Coronary artery (tissue), 2 donors: ENCODE measurements around the gene UBE2J2.

Experiments
- DNase-seq: peaks from one replicate; pipeline ENCODE4 v3.0.0-alpha.2; 2017; ENCODE audit warnings: low spot score
- H3K27ac ChIP-seq, 2 donors: fragments of 200-600 bp; sonication (generic); one replicate each; pipeline ENCODE4 v1.5.1; 2016 to 2019
- H3K4me3 ChIP-seq: fragments of 200-600 bp; sonication (generic); 2 replicates; pipeline ENCODE4 v1.5.1; 2016; ENCODE audit warnings: mild to moderate bottlenecking, moderate library complexity
- CTCF ChIP-seq: fragments of 200-600 bp; sonication (generic); IDR thresholded peaks from one replicate; pipeline ENCODE4 v1.5.1; 2019; ENCODE audit warnings: antibody characterized with exemption

Gene UBE2J2

DNA sequence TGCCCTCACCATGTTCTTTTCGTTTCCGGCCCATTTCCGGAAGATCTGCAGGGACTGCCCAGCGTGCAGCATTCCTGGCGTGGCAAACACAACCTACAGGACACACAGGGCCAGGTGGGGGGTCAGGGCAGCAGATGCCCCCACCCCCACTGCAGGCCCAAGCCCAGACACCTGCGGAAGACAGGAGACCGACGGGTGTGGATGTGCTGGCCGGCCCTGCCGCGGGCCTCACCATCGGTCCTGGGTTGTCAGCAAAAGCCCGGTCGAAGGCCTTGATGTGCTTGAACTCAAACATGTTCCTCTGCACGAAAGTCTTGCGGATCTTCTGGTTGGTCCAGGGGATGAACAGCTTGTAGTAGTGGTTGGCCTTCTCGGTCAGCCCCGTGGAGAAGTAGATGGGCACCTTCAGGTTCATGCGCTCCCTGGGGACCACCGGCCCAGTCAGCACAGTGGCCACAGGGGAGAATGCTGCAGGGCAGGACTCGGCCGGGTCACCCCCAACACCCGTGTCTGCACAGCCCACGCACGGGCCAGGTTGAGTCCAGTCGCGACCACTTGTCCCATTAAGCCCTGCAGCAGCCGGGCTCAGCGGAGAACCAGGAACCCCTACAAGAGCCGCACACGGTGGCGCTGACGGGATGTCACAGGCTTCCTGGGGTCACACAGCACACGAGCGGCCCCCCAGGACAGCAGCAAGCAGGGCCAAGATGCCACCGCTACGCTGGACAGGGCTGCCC lies 40.0 kb upstream of the UBE2J2 start:
- DNase-seq, result no peak
- Histone ChIP-seq H3K27ac (no peak overlapping the region), H3K4me3 (no peak overlapping the region)
- TF ChIP-seq CTCF, result no peak

DNA sequence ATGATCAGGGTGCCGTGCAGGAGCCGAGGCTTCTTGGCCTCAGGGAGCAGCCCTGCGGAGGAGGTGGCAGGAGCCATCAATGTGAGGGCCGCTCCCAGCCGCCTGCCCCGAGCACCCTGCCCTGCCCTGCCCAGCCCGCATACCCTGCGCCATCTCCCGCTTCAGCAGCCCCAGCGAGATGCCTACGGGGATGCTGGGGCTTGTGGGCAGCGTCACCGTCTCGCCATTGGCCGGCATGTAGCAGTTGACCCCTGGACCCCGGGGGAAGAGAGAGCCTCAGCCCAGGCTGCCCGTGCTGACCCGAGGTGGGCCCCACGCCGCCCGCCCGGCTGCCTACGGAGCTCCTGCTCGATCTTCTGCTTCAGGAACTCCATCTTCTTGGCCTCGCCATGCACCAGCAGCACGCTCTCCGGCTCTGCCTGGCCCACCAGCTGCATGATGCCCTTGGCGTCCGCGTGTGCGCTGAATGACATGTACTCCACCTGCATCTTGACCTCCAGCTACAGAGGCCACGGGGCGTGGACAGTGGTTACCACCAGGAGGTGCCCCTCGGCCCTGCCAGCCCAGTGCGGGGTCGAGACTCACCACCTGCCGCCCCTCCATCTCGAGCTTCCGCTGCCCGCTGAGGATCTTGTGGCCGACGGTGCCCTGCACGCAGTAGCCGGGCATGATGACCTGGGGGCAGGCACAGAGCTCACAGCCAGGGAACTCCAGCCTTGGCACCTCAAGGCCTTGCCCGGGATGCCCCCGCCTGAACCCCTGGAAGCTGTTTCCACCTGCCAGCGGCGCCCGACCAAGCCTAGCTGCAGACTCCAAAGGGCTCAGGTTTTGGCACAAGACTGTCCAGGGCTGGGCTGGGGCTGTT lies 39.0 kb upstream of the UBE2J2 start:
- Histone ChIP-seq H3K27ac (no peak overlapping the region), H3K4me3 (no peak overlapping the region)
- TF ChIP-seq CTCF, result no peak
- no peak for DNase-seq

DNA sequence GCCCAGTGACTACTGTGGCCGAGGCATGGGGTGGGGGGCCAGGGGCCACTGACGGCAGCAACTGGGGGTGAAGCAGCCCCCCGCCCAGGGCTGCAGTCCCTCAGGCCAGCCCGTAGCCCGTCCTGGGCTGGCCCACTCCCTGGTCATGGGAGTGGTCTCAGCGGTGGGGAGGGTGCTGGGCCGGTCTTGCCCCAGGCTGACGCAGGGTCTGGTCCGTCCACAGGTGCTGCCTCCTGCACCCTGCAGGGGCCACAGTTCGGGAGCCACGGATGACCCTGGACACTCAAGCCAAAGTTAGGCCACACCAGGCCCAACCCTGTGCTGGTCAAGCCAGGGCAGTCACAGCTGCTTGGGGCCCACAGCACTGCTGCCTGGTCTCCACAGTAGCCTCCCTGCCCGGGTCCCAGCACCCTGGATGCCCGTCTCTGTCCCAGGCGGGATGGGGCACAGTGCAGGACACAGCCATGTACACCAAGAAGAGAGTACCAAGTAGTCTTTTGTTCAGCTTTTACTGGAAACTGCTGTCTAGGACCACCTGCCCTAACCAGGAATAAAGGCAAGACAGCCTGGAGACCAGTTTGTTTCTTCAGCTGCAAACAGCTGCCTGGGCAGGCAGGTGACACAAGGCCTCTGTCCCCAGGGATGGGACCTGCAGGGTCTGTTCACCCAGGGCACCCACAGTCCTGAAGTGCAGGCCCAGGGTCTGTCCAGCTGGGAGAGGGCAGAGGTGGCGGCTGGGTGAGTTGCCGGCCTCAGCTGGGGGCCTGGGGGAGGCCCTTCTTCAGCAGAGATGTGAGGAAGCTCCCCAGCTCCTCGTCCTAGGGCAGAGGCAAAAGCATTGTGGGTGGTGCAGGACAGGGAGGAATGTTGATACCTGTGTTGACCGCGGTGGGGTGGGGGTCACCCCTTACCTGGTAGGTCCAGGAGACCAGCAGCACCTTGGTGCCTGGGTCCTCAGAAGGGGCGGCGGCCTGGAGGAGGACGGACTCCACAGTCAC lies 37.8 kb upstream of the UBE2J2 start:
- no peak overlapping the region for H3K27ac ChIP-seq
- H3K4me3 ChIP-seq, result no peak overlapping the region
- DNase-seq, result no peak
- no peak for TF ChIP-seq CTCF

DNA sequence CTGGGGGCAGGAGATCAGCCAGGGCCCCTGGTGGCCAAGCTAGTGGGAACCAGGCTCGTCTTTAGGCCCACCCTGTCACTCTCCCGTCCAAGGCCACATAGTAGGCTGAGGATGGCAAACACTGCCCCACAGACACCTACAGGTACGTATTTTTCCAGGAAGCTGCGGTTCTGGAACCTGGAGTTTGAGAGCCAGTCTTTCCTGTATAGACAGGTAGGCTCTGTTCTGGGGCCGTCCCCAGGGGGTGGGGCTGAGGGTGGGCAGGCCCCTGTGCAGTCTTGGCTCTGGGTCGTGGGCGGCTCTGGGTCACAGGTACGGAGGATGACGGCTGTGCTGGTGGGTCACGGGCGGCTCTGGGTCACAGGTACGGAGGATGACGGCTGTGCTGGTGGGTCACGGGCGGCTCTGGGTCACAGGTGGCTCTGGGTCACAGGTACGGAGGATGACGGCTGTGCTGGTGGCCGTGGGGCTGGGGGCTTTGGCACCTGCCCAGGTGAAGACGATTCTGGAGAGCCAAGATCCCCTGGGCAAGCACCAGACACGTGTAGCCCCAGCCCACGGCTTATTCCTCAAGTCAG lies 36.9 kb upstream of the UBE2J2 start:
- no peak overlapping the region for H3K27ac ChIP-seq
- no peak overlapping the region for H3K4me3 ChIP-seq
- no peak for DNase-seq
- no peak for TF ChIP-seq CTCF

DNA sequence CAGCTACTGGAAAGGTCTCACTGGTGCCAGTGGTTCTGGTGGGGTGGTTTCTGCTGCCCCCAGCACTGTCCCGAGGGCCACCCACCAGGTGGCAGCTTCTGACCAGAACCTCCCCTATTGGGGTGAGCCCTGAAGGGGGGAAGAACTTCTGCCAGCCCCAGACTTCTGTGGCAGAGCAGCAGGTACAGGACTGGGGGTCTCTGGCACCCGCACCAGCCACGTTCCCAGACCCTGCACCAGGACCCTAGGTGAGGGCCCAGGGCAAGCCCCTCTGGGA lies 36.4 kb upstream of the UBE2J2 start:
- peak overlapping the region in 1 of 2 donors; percentile 98 for H3K27ac ChIP-seq
- DNase-seq, result no peak
- no peak overlapping the region for H3K4me3 ChIP-seq
- TF ChIP-seq CTCF, result no peak

DNA sequence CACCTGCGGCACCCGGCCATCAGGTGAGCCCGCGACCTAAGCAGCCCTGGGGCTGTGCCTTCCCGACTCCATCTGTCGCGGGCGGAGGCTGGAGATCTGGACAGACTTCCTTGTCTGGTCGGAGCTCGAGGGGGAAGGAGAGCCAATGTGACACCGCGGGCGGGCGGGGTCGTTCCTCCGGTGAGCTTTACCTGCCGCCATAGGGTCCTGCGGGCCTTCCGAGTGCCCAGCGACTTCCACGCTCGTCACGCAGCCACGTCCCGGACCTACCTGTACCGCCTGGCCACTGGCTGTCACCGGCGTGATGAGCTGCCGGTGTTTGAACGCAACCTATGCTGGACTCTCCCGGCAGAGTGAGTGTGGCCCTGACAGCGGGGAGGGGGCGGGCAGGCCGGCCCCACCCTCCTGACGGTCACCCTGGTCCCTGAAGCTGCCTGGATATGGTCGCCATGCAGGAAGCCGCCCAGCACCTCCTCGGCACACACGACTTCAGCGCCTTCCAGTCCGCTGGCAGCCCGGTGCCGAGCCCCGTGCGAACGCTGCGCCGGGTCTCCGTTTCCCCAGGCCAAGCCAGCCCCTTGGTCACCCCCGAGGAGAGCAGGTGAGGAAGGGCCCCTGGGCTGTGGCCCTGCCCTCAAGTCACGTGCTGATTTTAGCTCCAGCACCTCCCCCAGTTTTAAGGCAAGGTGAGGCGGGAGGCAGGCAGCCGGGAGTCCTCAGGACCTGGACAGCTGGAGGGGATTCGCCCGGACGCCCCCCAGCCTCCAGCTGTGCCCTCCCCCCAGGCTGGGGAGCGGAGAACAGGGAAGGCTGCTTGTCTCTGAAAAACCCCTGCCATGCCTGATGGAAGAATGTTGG lies 35.8 kb upstream of the UBE2J2 start:
- Histone ChIP-seq H3K4me3 (peak overlapping the region; percentile 81), H3K27ac (peak overlapping the region; percentile 89 to 98)
- no peak for TF ChIP-seq CTCF
- no peak for DNase-seq
